ENCODE measurements around the gene DRICH1. TPM values are rescaled to one million over a fixed set of nuclear protein-coding genes. Genes with fewer than 3 reads are reported as not detected.

DRICH1 gene
- total and polyA plus RNA-seq, 4 donors, result 0.08 to 0.33 TPM; not detected in 2

DNA sequence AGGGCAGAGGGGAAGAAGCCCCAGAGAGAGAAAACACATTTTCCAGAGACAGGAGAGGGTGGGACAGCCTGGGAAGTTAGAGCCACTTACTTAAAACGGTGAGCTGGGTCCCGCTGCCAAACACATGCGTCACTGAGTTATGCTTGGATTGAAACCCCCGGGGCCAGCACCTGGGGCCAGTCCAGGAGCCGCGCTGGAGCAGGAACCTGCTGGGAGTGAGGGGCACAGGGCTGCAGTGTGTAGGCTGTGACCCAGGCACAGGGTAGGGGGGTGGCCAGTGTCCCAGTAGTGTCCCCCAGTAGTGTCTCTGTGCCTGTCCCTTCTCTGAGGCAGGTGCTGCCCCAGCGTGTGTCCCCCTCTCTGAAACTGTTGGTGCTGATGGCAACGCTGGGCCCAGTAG, 57.2 kb downstream of the DRICH1 start:
- TF ChIP-seq JUND (IDR thresholded peaks at IDR 0.05) (no peak), RXRA (IDR thresholded peaks at IDR 0.05) (no peak), YY1 (IDR thresholded peaks at IDR 0.05) (no peak), FOXA2 (IDR thresholded peaks at IDR 0.05) (no peak), ZBTB33 (IDR thresholded peaks at IDR 0.05) (no peak), HNF4G (IDR thresholded peaks at IDR 0.05) (no peak), GABPA (IDR thresholded peaks at IDR 0.05 in 1 of 2, conservative IDR thresholded peaks at IDR 0.05 in 1 of 2) (no peak), SP1 (IDR thresholded peaks at IDR 0.05) (no peak), TAF1 (conservative IDR thresholded peaks at IDR 0.05) (no peak), CTCF (IDR thresholded peaks at IDR 0.05; ENCODE audit: low read depth, low read length, missing input control) (no peak), NR2F2 (IDR thresholded peaks at IDR 0.05) (no peak), FOXA1 (IDR thresholded peaks at IDR 0.05) (no peak), HNF4A (conservative IDR thresholded peaks at IDR 0.05) (no peak), RAD21 (IDR thresholded peaks at IDR 0.05) (no peak), ATF3 (IDR thresholded peaks at IDR 0.05) (no peak), EGR1 (IDR thresholded peaks at IDR 0.05; ENCODE audit: low read depth in 2 of 2) (no peak)
- TF ChIP-seq, protein P1, sequence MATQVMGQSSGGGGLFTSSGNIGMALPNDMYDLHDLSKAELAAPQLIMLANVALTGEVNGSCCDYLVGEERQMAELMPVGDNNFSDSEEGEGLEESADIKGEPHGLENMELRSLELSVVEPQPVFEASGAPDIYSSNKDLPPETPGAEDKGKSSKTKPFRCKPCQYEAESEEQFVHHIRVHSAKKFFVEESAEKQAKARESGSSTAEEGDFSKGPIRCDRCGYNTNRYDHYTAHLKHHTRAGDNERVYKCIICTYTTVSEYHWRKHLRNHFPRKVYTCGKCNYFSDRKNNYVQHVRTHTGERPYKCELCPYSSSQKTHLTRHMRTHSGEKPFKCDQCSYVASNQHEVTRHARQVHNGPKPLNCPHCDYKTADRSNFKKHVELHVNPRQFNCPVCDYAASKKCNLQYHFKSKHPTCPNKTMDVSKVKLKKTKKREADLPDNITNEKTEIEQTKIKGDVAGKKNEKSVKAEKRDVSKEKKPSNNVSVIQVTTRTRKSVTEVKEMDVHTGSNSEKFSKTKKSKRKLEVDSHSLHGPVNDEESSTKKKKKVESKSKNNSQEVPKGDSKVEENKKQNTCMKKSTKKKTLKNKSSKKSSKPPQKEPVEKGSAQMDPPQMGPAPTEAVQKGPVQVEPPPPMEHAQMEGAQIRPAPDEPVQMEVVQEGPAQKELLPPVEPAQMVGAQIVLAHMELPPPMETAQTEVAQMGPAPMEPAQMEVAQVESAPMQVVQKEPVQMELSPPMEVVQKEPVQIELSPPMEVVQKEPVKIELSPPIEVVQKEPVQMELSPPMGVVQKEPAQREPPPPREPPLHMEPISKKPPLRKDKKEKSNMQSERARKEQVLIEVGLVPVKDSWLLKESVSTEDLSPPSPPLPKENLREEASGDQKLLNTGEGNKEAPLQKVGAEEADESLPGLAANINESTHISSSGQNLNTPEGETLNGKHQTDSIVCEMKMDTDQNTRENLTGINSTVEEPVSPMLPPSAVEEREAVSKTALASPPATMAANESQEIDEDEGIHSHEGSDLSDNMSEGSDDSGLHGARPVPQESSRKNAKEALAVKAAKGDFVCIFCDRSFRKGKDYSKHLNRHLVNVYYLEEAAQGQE (IDR thresholded peaks at IDR 0.05), result no peak
- TF ChIP-seq, protein P2, sequence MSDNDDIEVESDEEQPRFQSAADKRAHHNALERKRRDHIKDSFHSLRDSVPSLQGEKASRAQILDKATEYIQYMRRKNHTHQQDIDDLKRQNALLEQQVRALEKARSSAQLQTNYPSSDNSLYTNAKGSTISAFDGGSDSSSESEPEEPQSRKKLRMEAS (IDR thresholded peaks at IDR 0.05), result no peak
- no peak for DNase-seq (ENCODE audit: low spot score)
- no peaks in the 10 kb centered on the region for H3K4me1 ChIP-seq (ENCODE audit: control insufficient read depth in 4 of 4, insufficient read depth in 4 of 4, low read length in 3 of 4)
- 85% methylated on average over 8 of the region's 8 CpGs for WGBS
- no peak overlapping the region for H3K4me3 ChIP-seq (ENCODE audit: low read depth in 1 of 3, low read length in 3 of 3)
- no peak overlapping the region for H3K27ac ChIP-seq (ENCODE audit: low read depth in 1 of 2, low read length in 2 of 2)
- no peaks in the 10 kb centered on the region for H3K27me3 ChIP-seq (ENCODE audit: control insufficient read depth in 4 of 4, insufficient read depth in 4 of 4, low read length in 3 of 4)
- H3K9ac ChIP-seq (ENCODE audit: low read depth in 1 of 2, low read length in 2 of 2), result no peak overlapping the region
- H3K9me3 ChIP-seq (ENCODE audit: control insufficient read depth in 4 of 4, low read length in 3 of 4), result no peaks in the 10 kb centered on the region
- H3K36me3 ChIP-seq (ENCODE audit: control insufficient read depth in 4 of 4, insufficient read depth in 3 of 4, low read depth in 1 of 4, low read length in 3 of 4), result no peaks in the 10 kb centered on the region
